ENCODE measurements around the gene ZDHHC11B. TPM values are rescaled to one million over a fixed set of nuclear protein-coding genes. Genes with fewer than 3 reads are reported as not detected.
"Not testable (repeated sequence)": the region's sequence is repeated elsewhere in the genome, so short reads cannot be mapped to it uniquely, and the experiment has no call there.

Gene ZDHHC11B
- total RNA-seq, 4 donors from 2014 or later: 0.24 to 1.2 (median 0.71) TPM

- in situ Hi-C loops (cut with MboI; ENCODE audit: low sequenced_read_pairs in 4 of 4); H3K27ac ChIP-seq; ATAC-seq; H3K9me3 ChIP-seq; intact Hi-C loops (cut with DNase I; ENCODE audit: low total_unique reads); H3K4me3 ChIP-seq; DNase-seq; H3K27me3 ChIP-seq; H3K36me3 ChIP-seq: not testable (repeated sequence)
- peaks cover 0 to 37% of the 10 kb centered on the region in 2 donors for H3K4me1 ChIP-seq
Measured at GRCh38 chr5:686172-686523, 98.4 kb downstream of the ZDHHC11B start.

- Histone ChIP-seq H3K4me1 (peaks cover 0 to 44% of the 10 kb centered on the region in 2 donors), H3K27ac (no peak overlapping the region), H3K4me3 (no peak overlapping the region), H3K36me3 (no peaks in the 10 kb centered on the region), H3K9me3 (no peaks in the 10 kb centered on the region), H3K27me3 (no peaks in the 10 kb centered on the region)
- DNase-seq: no peak
- intact Hi-C loops (cut with DNase I; ENCODE audit: low total_unique reads): no loop called here
- in situ Hi-C loops (cut with MboI; ENCODE audit: low sequenced_read_pairs in 4 of 4): no loop called here
- TF ChIP-seq POLR2A (IDR thresholded peaks at IDR 0.05) (no peak), CTCF (IDR thresholded peaks at IDR 0.05 in 4 of 5, conservative IDR thresholded peaks at IDR 0.05 in 1 of 5) (no peak)
- no peak for ATAC-seq
Measured at GRCh38 chr5:685262-686171, 99.0 kb downstream of the ZDHHC11B start.

- H3K36me3 ChIP-seq: no peaks in the 10 kb centered on the region
- H3K4me1 ChIP-seq: peaks cover 0 to 44% of the 10 kb centered on the region in 2 donors
- DNase-seq (no peak), ATAC-seq (no peak)
- TF ChIP-seq POLR2A (IDR thresholded peaks at IDR 0.05) (no peak), CTCF (IDR thresholded peaks at IDR 0.05 in 4 of 5, conservative IDR thresholded peaks at IDR 0.05 in 1 of 5) (no peak)
- H3K27ac ChIP-seq: no peak overlapping the region
- no peak overlapping the region for H3K4me3 ChIP-seq
- intact Hi-C loops (cut with DNase I; ENCODE audit: low total_unique reads): no loop called here
- in situ Hi-C loops (cut with MboI; ENCODE audit: low sequenced_read_pairs in 4 of 4): no loop called here
- no peaks in the 10 kb centered on the region for H3K9me3 ChIP-seq
- H3K27me3 ChIP-seq: no peaks in the 10 kb centered on the region
Measured at GRCh38 chr5:684751-685216, 99.7 kb downstream of the ZDHHC11B start.

- Histone ChIP-seq H3K9me3 (no peaks in the 10 kb centered on the region), H3K4me1 (peaks cover 0 to 50% of the 10 kb centered on the region in 2 donors), H3K36me3 (no peaks in the 10 kb centered on the region), H3K4me3 (no peak overlapping the region), H3K27me3 (no peaks in the 10 kb centered on the region), H3K27ac (peak overlapping the region in 1 of 4 donors; percentile 66)
- no peak for TF ChIP-seq POLR2A (IDR thresholded peaks at IDR 0.05)
- TF ChIP-seq CTCF (IDR thresholded peaks at IDR 0.05 in 4 of 5, conservative IDR thresholded peaks at IDR 0.05 in 1 of 5): no peak
- intact Hi-C loops (cut with DNase I; ENCODE audit: low total_unique reads) (no loop called here), in situ Hi-C loops (cut with MboI; ENCODE audit: low sequenced_read_pairs in 4 of 4) (no loop called here)
- DNase-seq (no peak), ATAC-seq (peak; percentile 50 to 57)
Measured at GRCh38 chr5:683551-684481, 100.7 kb downstream of the ZDHHC11B start.

GRCh38 chr5:682651-683358 is 101.7 kb downstream of the ZDHHC11B start:
- peaks cover 0 to 45% of the 10 kb centered on the region in 2 donors for H3K4me1 ChIP-seq
- DNase-seq: peak in 1 of 2 donors; percentile 10
- ATAC-seq; H3K27me3 ChIP-seq; intact Hi-C loops (cut with DNase I; ENCODE audit: low total_unique reads); in situ Hi-C loops (cut with MboI; ENCODE audit: low sequenced_read_pairs in 4 of 4); H3K9me3 ChIP-seq; H3K36me3 ChIP-seq; H3K4me3 ChIP-seq: not testable (repeated sequence)
- peak overlapping the region in 1 of 4 donors; percentile 66 for H3K27ac ChIP-seq

GRCh38 chr5:682216-682615 is 102.3 kb downstream of the ZDHHC11B start:
- DNase-seq; H3K27me3 ChIP-seq; ATAC-seq; in situ Hi-C loops (cut with MboI; ENCODE audit: low sequenced_read_pairs in 4 of 4); intact Hi-C loops (cut with DNase I; ENCODE audit: low total_unique reads); H3K4me3 ChIP-seq; H3K36me3 ChIP-seq; H3K9me3 ChIP-seq: not testable (repeated sequence)
- Histone ChIP-seq H3K27ac (peak overlapping the region in 1 of 4 donors; percentile 66), H3K4me1 (peaks cover 0 to 45% of the 10 kb centered on the region in 2 donors)

GRCh38 chr5:681317-682191 is 103.0 kb downstream of the ZDHHC11B start:
- intact Hi-C loops (cut with DNase I; ENCODE audit: low total_unique reads); DNase-seq; ATAC-seq; H3K4me3 ChIP-seq; H3K9me3 ChIP-seq; in situ Hi-C loops (cut with MboI; ENCODE audit: low sequenced_read_pairs in 4 of 4); H3K27ac ChIP-seq; H3K27me3 ChIP-seq; H3K36me3 ChIP-seq: not testable (repeated sequence)
- peaks cover 0 to 45% of the 10 kb centered on the region in 2 donors for H3K4me1 ChIP-seq

Data from gastrocnemius medialis (tissue), 4 donors.